ENCODE results near the gene EPN1. TPM values are rescaled to one million over a fixed set of nuclear protein-coding genes. Genes with fewer than 3 reads are reported as not detected.
A peak's percentile ranks its signal among the peaks of the same experiment; 100 is the strongest.

EPN1 gene
- total and polyA plus RNA-seq, 9 of the 15 experiments (the other 6 are each of a cell fraction or from before 2014, with no cell fraction given): 0.08 to 138 (median 12.7) TPM

GRCh38 chr19:55674841-55675660 lies at the start of gene EPN1 (continued):
- TF ChIP-seq PCBP2 (IDR thresholded peaks at IDR 0.05; ENCODE audit: low read depth, low read length, poor library complexity, severe bottlenecking): no peak
- peak; percentile 84 for TF ChIP-seq SIN3B (IDR thresholded peaks at IDR 0.05; ENCODE audit: low read depth)
- 0 out of 2 replicates have a peak, but pooled peaks have one; percentile 74 for TF ChIP-seq ZBTB17 (CRISPR knock-in tag; IDR thresholded peaks at IDR 0.05)
- no peak for TF ChIP-seq ZBTB43 (CRISPR knock-in tag; IDR thresholded peaks at IDR 0.05)
- TF ChIP-seq ZNF778 (CRISPR knock-in tag; IDR thresholded peaks at IDR 0.05): no peak
- peak; percentile 47 for TF ChIP-seq FUS (optimal IDR thresholded peaks at IDR 0.05; ENCODE audit: low read depth, low read length)
- TF ChIP-seq ZNF212 (CRISPR knock-in tag; IDR thresholded peaks at IDR 0.05): no peak
- TF ChIP-seq MEIS2 (IDR thresholded peaks at IDR 0.05; ENCODE audit: partially characterized antibody): no peak
- TF ChIP-seq ZNF586 (CRISPR knock-in tag; conservative IDR thresholded peaks at IDR 0.05): no peak
- TF ChIP-seq KLF1 (tag; IDR thresholded peaks at IDR 0.05): peak; percentile 94
- TF ChIP-seq CHAMP1 (IDR thresholded peaks at IDR 0.05): no peak
- no peak for TF ChIP-seq DACH1 (IDR thresholded peaks at IDR 0.05; ENCODE audit: partially characterized antibody)
- peak; percentile 79 for TF ChIP-seq KDM5B (IDR thresholded peaks at IDR 0.05; ENCODE audit: insufficient replicate concordance, low read depth, low read length)
- TF ChIP-seq FOS (IDR thresholded peaks at IDR 0.05; ENCODE audit: extremely low read depth, insufficient read length): no peak
- no peak for TF ChIP-seq CREB3 (tag; conservative IDR thresholded peaks at IDR 0.05; ENCODE audit: low read depth)
- TF ChIP-seq E2F8 (IDR thresholded peaks at IDR 0.05; ENCODE audit: low read depth, partially characterized antibody): peak; percentile 95
- no peak for TF ChIP-seq FOXO4 (CRISPR knock-in tag; IDR thresholded peaks at IDR 0.05)
- TF ChIP-seq TSC22D4 (tag; IDR thresholded peaks at IDR 0.05): no peak
- no peak for TF ChIP-seq CHCHD3 (CRISPR knock-in tag; IDR thresholded peaks at IDR 0.05)
